H9 (cell line): ENCODE results near the gene ANKRD53. TPM values are rescaled to one million over a fixed set of nuclear protein-coding genes. Genes with fewer than 3 reads are reported as not detected.

Experiments
- DNase-seq: peaks from one replicate; pipeline ENCODE4 v3.0.0-alpha.2; 2017
- H2AFZ ChIP-seq: one replicate; pipeline ENCODE4 v1.6.1; 2013; ENCODE audit warnings: mild to moderate bottlenecking, low read length, control low read depth, moderate library complexity
- H2AK5ac ChIP-seq: 2 replicates; pipeline ENCODE4 v1.6.1; 2013; ENCODE audit warnings: low read length, control low read depth, mixed read lengths; ENCODE audit not compliant: insufficient read length
- H2BK120ac ChIP-seq: one replicate; pipeline ENCODE4 v1.6.1; 2013; ENCODE audit warnings: low read depth, mild to moderate bottlenecking, low read length, control low read depth, inconsistent platforms; ENCODE audit not compliant: poor library complexity, severe bottlenecking
- H2BK12ac ChIP-seq: 2 replicates; pipeline ENCODE4 v1.6.1; 2013; ENCODE audit warnings: low read length, control low read depth, mixed read lengths, low read depth; ENCODE audit not compliant: insufficient read length
- H2BK15ac ChIP-seq: 2 replicates; pipeline ENCODE4 v1.6.1; 2013; ENCODE audit warnings: low read depth, low read length, control low read depth
- H2BK20ac ChIP-seq: one replicate; pipeline ENCODE4 v1.6.1; 2013; ENCODE audit warnings: low read depth, mild to moderate bottlenecking, low read length, control low read depth, inconsistent platforms; ENCODE audit not compliant: poor library complexity, severe bottlenecking
- H2BK5ac ChIP-seq: 2 replicates; pipeline ENCODE4 v1.6.1; 2013; ENCODE audit warnings: low read length, control low read depth, mixed read lengths; ENCODE audit not compliant: insufficient read length
- H3K14ac ChIP-seq: 2 replicates; pipeline ENCODE4 v1.6.1; 2013; ENCODE audit warnings: low read length, control low read depth; ENCODE audit not compliant: insufficient read depth
- H3K18ac ChIP-seq: 2 replicates; pipeline ENCODE4 v1.6.1; 2013; ENCODE audit warnings: low read depth, mild to moderate bottlenecking, mixed read lengths, low read length, control low read depth; ENCODE audit not compliant: insufficient read length
- H3K23ac ChIP-seq: 2 replicates; pipeline ENCODE4 v1.6.1; 2013; ENCODE audit warnings: low read length, control low read depth, mixed read lengths, low read depth; ENCODE audit not compliant: insufficient read length
- H3K23me2 ChIP-seq: 2 replicates; pipeline ENCODE4 v1.6.1; 2013; ENCODE audit warnings: low read depth, mild to moderate bottlenecking, mixed read lengths, low read length, control low read depth; ENCODE audit not compliant: insufficient read length, poor library complexity, severe bottlenecking
- H3K27ac ChIP-seq: 2 replicates; pipeline ENCODE4 v1.5.1; 2013; ENCODE audit warnings: low read length, control low read depth, mixed read lengths, low read depth; ENCODE audit not compliant: insufficient read length
- H3K27me3 ChIP-seq: 2 replicates; pipeline ENCODE4 v1.6.1; 2013; ENCODE audit warnings: low read length, control low read depth, inconsistent platforms; ENCODE audit not compliant: insufficient read depth
- H3K4ac ChIP-seq: 2 replicates; pipeline ENCODE4 v1.6.1; 2013; ENCODE audit warnings: low read depth, mild to moderate bottlenecking, control low read depth, inconsistent platforms, low read length, moderate library complexity
- H3K4me1 ChIP-seq: 2 replicates; pipeline ENCODE4 v1.6.1; 2013; ENCODE audit warnings: low read length, control low read depth, inconsistent platforms; ENCODE audit not compliant: insufficient read depth
- H3K4me2 ChIP-seq: 2 replicates; pipeline ENCODE4 v1.6.1; 2013; ENCODE audit warnings: low read length, control low read depth, mixed read lengths; ENCODE audit not compliant: insufficient read length, insufficient read depth
- H3K56ac ChIP-seq: 2 replicates; pipeline ENCODE4 v1.6.1; 2013; ENCODE audit warnings: low read depth, mild to moderate bottlenecking, mixed read lengths, low read length, control low read depth; ENCODE audit not compliant: insufficient read length
- H3K79me1 ChIP-seq: 2 replicates; pipeline ENCODE4 v1.6.1; 2013; ENCODE audit warnings: low read depth, mild to moderate bottlenecking, moderate library complexity, low read length, control low read depth, inconsistent platforms; ENCODE audit not compliant: insufficient read depth, poor library complexity, severe bottlenecking
- H3K79me2 ChIP-seq: 2 replicates; pipeline ENCODE4 v1.6.1; 2013; ENCODE audit warnings: low read length, control low read depth, inconsistent platforms; ENCODE audit not compliant: insufficient read depth
- H3K9ac ChIP-seq: 2 replicates; pipeline ENCODE4 v1.6.1; 2013; ENCODE audit warnings: low read length, control low read depth, mixed read lengths; ENCODE audit not compliant: insufficient read length; ENCODE audit errors: extremely low read depth
- H3K9me3 ChIP-seq: one replicate; pipeline ENCODE4 v1.6.1; 2013; ENCODE audit warnings: low read depth, low read length, inconsistent platforms; ENCODE audit not compliant: control insufficient read depth
- H3T11ph ChIP-seq: one replicate; pipeline ENCODE4 v1.6.1; 2013; ENCODE audit warnings: mild to moderate bottlenecking, low read length, control low read depth, inconsistent platforms
- H4K20me1 ChIP-seq: one replicate; pipeline ENCODE4 v1.6.1; 2013; ENCODE audit not compliant: control insufficient read depth, insufficient read length, insufficient read depth
- H4K5ac ChIP-seq: 2 replicates; pipeline ENCODE4 v1.6.1; 2013; ENCODE audit warnings: low read depth, mild to moderate bottlenecking, mixed read lengths, low read length, control low read depth; ENCODE audit not compliant: insufficient read length
- H4K8ac ChIP-seq: replicated peaks from 2 replicates; pipeline ENCODE4 v1.6.1; 2013; ENCODE audit warnings: low read length, control low read depth, mixed read lengths, low read depth; ENCODE audit not compliant: insufficient read length
- H4K91ac ChIP-seq: 2 replicates; pipeline ENCODE4 v1.6.1; 2013; ENCODE audit warnings: low read depth, mild to moderate bottlenecking, moderate library complexity, mixed read lengths, low read length, control low read depth; ENCODE audit not compliant: insufficient read length
- H3K27ac Mint-ChIP-seq, 3 experiments: 2 replicates in 2 of 3; 3 replicates in 1 of 3; pipeline ENCODE4 v1.8.0; 2020 to 2021; ENCODE audit warnings: mixed read lengths in 3 of 3, mild to moderate bottlenecking in 1 of 3, moderate library complexity in 1 of 3
- H3K27me3 Mint-ChIP-seq: 2 replicates; pipeline ENCODE4 v1.8.0; 2021; ENCODE audit warnings: low read depth, mild to moderate bottlenecking, moderate library complexity, mixed read lengths
- H3K36me3 Mint-ChIP-seq, 3 experiments: 2 replicates in 2 of 3; 3 replicates in 1 of 3; pipeline ENCODE4 v1.8.0; 2020 to 2021; ENCODE audit warnings: low read depth in 3 of 3, mixed read lengths in 3 of 3; ENCODE audit not compliant: insufficient read depth in 1 of 3
- H3K4me1 Mint-ChIP-seq, 2 experiments: 2 replicates each; pipeline ENCODE4 v1.8.0; 2020; ENCODE audit warnings: mixed read lengths in 2 of 2
- H3K4me3 Mint-ChIP-seq, 2 experiments: 2 replicates in 1 of 2; 3 replicates in 1 of 2; pipeline ENCODE4 v1.8.0; 2020 to 2021; ENCODE audit warnings: mild to moderate bottlenecking in 2 of 2, mixed read lengths in 2 of 2, moderate library complexity in 1 of 2
- H3K9me3 Mint-ChIP-seq, 2 experiments: 2 replicates in 1 of 2; 3 replicates in 1 of 2; pipeline ENCODE4 v1.8.0; 2020; ENCODE audit warnings: mild to moderate bottlenecking in 2 of 2, mixed read lengths in 2 of 2, moderate library complexity in 1 of 2
- WGBS: extraction: QIAGEN DNeasy Blood & Tissue Kit; methylation state at CpG from one replicate; pipeline ENCODE4 v1.1.7; 2013; ENCODE audit warnings: missing lambda C conversion rate, low lambda C conversion rate, mixed read lengths; ENCODE audit not compliant: insufficient read length; ENCODE audit errors: extremely low coverage; 5-methylcytosine and 5-hydroxymethylcytosine counted together
- total RNA-seq: library from RNA; stranded (reverse); gene quantifications from 2 replicates; pipeline ENCODE4 v1.2.1, GENCODE V29; 2021
- TF ChIP-seq, protein P1 (sequence below): fragments of 200-600 bp; sonication (generic); conservative IDR thresholded peaks from 3 replicates; pipeline ENCODE4 v1.8.0; 2021; ENCODE audit warnings: antibody characterized with exemption, mild to moderate bottlenecking

ANKRD53 gene
- total RNA-seq, 1 experiment from 2014 or later: 0.28 TPM

DNA sequence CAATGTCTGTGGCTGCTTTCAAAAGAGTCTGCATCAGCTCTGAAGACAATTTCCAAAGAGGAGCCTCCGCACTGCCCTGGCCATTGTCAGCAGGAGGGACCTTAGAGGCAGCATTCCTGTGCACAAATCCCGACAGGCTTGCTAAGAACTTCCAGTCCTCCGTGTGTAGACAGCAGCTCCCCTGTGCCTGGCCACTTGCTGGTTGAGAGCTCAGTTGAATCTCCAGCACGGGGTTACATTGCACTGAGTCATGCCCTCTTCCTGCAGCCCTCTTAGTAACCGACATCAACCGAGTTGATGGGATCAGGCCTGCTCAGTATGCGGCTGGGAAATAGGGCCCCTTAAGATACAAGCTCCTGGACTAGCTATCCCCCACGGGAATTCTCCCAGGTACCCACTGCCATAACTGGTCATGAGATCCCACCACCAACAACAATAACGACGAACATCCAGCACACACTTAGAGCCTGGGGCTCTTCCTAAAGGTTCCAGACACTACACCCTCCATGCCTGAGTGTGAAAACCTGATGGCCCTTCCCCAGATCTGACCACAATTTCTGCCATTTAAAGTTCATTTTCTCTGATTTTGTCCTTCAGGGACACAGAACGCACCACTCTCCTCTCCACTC, 30.8 kb upstream of the ANKRD53 start:
- H3K4me2 ChIP-seq: no peak overlapping the region
- H3K4me1 Mint-ChIP-seq: peaks cover 24 to 30% of the 10 kb centered on the region in 2 experiments

More for the DNA sequence above, 30.8 kb upstream of the ANKRD53 start:
- Histone ChIP-seq H3K9me3 (no peaks in the 10 kb centered on the region), H4K20me1 (no peaks in the 10 kb centered on the region), H4K8ac (no peak overlapping the region), H3K23ac (no peak overlapping the region), H3K4me1 (no peaks in the 10 kb centered on the region), H2AK5ac (no peak overlapping the region), H3K9ac (no peak overlapping the region), H4K91ac (no peak overlapping the region), H3K23me2 (no peaks in the 10 kb centered on the region), H3K27ac (no peak overlapping the region), H3T11ph (no peak overlapping the region), H3K14ac (no peak overlapping the region), H4K5ac (no peak overlapping the region), H2BK12ac (no peak overlapping the region), H2BK15ac (no peak overlapping the region), H2BK120ac (no peak overlapping the region), H2BK5ac (no peak overlapping the region), H3K79me2 (no peaks in the 10 kb centered on the region), H3K27me3 (peaks cover 12% of the 10 kb centered on the region; the same call in 1 of the 2 replicates), H2BK20ac (no peak overlapping the region), H3K18ac (no peak overlapping the region), H3K79me1 (no peaks in the 10 kb centered on the region), H2AFZ (no peak overlapping the region), H3K56ac (no peak overlapping the region), H3K4ac (no peak overlapping the region)
- Mint-ChIP-seq H3K9me3 (no peaks in the 10 kb centered on the region; a peak in 1 of 5 replicates), H3K36me3 (no peaks in the 10 kb centered on the region; a peak in 1 of 7 replicates), H3K27ac (no peak overlapping the region), H3K27me3 (peaks cover 83% of the 10 kb centered on the region), H3K4me3 (peak overlapping the region in 1 of 2 experiments; percentile 69; a peak in 2 of 5 replicates)
- WGBS: no CpG with 5 or more reads among the region's 11 CpGs
- DNase-seq: peak; percentile 45
- TF ChIP-seq, protein P1, sequence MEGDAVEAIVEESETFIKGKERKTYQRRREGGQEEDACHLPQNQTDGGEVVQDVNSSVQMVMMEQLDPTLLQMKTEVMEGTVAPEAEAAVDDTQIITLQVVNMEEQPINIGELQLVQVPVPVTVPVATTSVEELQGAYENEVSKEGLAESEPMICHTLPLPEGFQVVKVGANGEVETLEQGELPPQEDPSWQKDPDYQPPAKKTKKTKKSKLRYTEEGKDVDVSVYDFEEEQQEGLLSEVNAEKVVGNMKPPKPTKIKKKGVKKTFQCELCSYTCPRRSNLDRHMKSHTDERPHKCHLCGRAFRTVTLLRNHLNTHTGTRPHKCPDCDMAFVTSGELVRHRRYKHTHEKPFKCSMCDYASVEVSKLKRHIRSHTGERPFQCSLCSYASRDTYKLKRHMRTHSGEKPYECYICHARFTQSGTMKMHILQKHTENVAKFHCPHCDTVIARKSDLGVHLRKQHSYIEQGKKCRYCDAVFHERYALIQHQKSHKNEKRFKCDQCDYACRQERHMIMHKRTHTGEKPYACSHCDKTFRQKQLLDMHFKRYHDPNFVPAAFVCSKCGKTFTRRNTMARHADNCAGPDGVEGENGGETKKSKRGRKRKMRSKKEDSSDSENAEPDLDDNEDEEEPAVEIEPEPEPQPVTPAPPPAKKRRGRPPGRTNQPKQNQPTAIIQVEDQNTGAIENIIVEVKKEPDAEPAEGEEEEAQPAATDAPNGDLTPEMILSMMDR: no peak
